OCI-LY3 (cell line): ENCODE measurements around the gene KLHL42.

Source experiments
- CTCF ChIP-seq: fragments of 200-600, 300-600 bp; sonication (generic); IDR thresholded peaks from 2 replicates; pipeline ENCODE4 v1.5.1; 2014; ENCODE audit warnings: antibody characterized with exemption, low read length, low read depth
- EZH2phosphoT487 ChIP-seq: fragments of 200-600 bp; shearing (Covaris generic); IDR thresholded peaks from 2 replicates; pipeline ENCODE4 v1.6.1; 2018; ENCODE audit warnings: antibody characterized with exemption, mixed run types, low read depth

DNA sequence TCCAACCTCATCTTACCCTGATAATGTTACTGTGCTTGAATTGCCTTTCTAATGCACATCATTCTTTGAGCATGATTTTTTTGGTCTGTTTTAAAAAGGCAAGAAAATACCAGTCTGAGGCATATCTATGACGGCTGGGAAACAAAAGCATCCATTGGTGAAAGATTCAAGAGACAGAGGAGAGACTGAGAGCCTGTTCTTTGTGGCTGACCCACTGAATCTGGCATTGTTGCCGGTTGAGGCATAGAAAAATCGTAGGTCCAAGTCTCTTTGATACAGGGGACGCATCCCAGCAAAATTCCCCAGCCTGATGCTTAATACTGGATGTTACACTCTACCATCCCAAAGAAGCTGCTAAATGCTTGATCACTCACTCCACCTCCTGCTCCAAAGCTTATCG lies 2.9 kb upstream of the KLHL42 start:
- no peak for TF ChIP-seq CTCF
- TF ChIP-seq EZH2phosphoT487 = no peak
